Thoracic aorta (tissue), 2 donors: ENCODE results near the gene SLC24A3. TPM values are rescaled to one million over a fixed set of nuclear protein-coding genes. Genes with fewer than 3 reads are reported as not detected.

ENCODE experiments used
- ATAC-seq: fragments of 150-250 bp; one replicate; pipeline ENCODE4 v1.8.0; 2017; ENCODE audit warnings: low read depth; ENCODE audit not compliant: insufficient number of reproducible peaks, low FRiP score
- DNase-seq: peaks from one replicate; pipeline ENCODE4 v3.0.0-alpha.2; 2020; ENCODE audit warnings: low spot score
- H3K27ac ChIP-seq, 2 donors: fragments of 200-600 bp; sonication (generic); 1 replicate in 1 of 2; 2 replicates in 1 of 2; pipeline ENCODE4 v1.5.1; 2016; ENCODE audit warnings: mild to moderate bottlenecking in 2 of 2, moderate library complexity in 2 of 2
- H3K27me3 ChIP-seq: fragments of 200-600 bp; sonication (generic); replicated peaks from 2 replicates; pipeline ENCODE4 v1.6.0; 2016; ENCODE audit warnings: mild to moderate bottlenecking; ENCODE audit not compliant: insufficient read depth
- H3K36me3 ChIP-seq: fragments of 200-600 bp; sonication (generic); one replicate; pipeline ENCODE4 v1.5.1; 2016
- H3K4me1 ChIP-seq, 2 donors: fragments of 200-600 bp; sonication (generic); 1 replicate in 1 of 2; 2 replicates in 1 of 2; pipeline versions ENCODE4 v1.5.1 to v1.6.0; 2016; ENCODE audit warnings: low read depth in 2 of 2, mild to moderate bottlenecking in 1 of 2; ENCODE audit not compliant: control insufficient read depth in 1 of 2
- H3K4me3 ChIP-seq: fragments of 200-600 bp; sonication (generic); 2 replicates; pipeline ENCODE4 v1.5.1; 2016; ENCODE audit warnings: mild to moderate bottlenecking
- H3K9me3 ChIP-seq: fragments of 200-600 bp; sonication (generic); 2 replicates; pipeline ENCODE4 v1.5.1; 2016
- total RNA-seq, 2 donors: library from RNA; depleted of rRNA; stranded (reverse); fragments of >200 nt; gene quantifications; one replicate each; pipeline versions ENCODE4 v1.1.0 to v1.2.3, GENCODE V29; 2016
- TF ChIP-seq, protein P1 (sequence below): fragments of 200-600 bp; sonication (generic); IDR thresholded peaks from one replicate; pipeline ENCODE4 v1.5.1; 2019; ENCODE audit warnings: antibody characterized with exemption

SLC24A3 gene
- total RNA-seq, 2 donors from 2014 or later, result 8.3 to 31.4 TPM

DNA sequence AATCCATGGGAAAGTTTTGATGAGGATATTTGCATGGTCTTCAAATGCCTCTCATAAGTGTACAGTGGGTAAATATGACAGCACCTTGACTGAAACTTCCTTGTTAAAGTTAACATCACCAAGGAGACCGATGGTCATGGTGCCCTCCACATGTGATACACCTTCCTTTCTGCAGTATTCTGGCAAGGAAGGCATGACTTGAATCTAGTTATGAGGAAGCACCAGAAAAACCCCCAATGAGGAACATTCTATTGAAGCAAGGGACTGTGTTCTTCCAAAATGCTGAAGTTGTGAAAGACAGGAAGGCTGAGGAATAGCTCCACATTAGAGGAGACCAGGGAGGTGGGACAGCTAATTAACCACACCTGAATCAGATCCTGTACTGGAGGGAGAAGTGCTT lies 118.3 kb downstream of the SLC24A3 start:
- no peaks in the 10 kb centered on the region for H3K36me3 ChIP-seq
- TF ChIP-seq, protein P1, sequence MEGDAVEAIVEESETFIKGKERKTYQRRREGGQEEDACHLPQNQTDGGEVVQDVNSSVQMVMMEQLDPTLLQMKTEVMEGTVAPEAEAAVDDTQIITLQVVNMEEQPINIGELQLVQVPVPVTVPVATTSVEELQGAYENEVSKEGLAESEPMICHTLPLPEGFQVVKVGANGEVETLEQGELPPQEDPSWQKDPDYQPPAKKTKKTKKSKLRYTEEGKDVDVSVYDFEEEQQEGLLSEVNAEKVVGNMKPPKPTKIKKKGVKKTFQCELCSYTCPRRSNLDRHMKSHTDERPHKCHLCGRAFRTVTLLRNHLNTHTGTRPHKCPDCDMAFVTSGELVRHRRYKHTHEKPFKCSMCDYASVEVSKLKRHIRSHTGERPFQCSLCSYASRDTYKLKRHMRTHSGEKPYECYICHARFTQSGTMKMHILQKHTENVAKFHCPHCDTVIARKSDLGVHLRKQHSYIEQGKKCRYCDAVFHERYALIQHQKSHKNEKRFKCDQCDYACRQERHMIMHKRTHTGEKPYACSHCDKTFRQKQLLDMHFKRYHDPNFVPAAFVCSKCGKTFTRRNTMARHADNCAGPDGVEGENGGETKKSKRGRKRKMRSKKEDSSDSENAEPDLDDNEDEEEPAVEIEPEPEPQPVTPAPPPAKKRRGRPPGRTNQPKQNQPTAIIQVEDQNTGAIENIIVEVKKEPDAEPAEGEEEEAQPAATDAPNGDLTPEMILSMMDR, result no peak
- no peak overlapping the region for H3K27ac ChIP-seq

DNA sequence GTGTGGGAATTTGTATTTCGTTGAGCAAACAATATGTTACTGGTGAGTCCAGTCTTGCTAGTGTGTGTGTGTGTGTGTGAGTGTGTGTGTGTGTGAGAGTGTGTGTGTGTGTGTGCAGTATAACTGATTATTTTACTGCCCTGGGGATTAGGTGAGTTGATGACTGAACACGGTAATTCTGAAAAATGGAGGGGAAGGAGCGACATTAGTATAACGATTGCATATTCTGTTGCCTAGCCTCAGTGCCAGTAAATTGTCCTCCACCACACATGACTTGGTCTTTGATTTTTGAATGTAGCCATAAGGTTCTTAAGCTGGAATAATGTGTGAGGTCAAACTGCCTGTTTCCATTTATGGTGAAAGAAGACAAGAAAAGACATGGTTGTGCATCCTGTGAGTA lies 121.1 kb downstream of the SLC24A3 start:
- H3K4me3 ChIP-seq, result no peak overlapping the region
- no peaks in the 10 kb centered on the region for H3K36me3 ChIP-seq
- peaks cover 12 to 13% of the 10 kb centered on the region in 2 donors for H3K4me1 ChIP-seq
- DNase-seq (no peak), ATAC-seq (no peak)
- H3K9me3 ChIP-seq, result no peaks in the 10 kb centered on the region
- H3K27ac ChIP-seq, result no peak overlapping the region
- TF ChIP-seq, protein P1, result no peak
- no peaks in the 10 kb centered on the region for H3K27me3 ChIP-seq

More for the DNA sequence above, 118.3 kb downstream of the SLC24A3 start:
- Histone ChIP-seq H3K4me1 (peaks cover 12 to 13% of the 10 kb centered on the region in 2 donors), H3K9me3 (no peaks in the 10 kb centered on the region), H3K27me3 (no peaks in the 10 kb centered on the region), H3K4me3 (no peak overlapping the region)
- DNase-seq, result no peak
- ATAC-seq, result no peak

DNA sequence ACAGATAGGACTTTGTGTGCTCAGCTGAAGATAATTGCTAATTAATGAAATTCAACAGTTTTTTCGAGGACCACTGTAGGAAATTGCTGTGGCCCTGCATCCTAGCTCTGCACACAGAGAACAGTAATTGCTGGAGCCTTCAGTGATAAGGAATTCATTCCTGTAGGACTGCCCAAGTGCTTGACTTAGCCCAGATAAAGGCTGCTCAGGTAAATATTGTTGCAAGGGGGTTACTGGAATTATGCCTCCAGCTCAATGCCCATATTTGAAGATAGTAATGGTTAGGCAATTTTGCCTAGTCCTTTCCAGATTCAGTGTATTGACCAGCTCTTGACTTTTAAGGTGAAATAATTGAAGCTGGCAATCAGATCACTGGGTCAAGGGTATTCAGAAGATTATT lies 122.9 kb downstream of the SLC24A3 start:
- TF ChIP-seq, protein P1, result no peak
- Histone ChIP-seq H3K9me3 (no peaks in the 10 kb centered on the region), H3K27ac (no peak overlapping the region), H3K4me3 (no peak overlapping the region), H3K36me3 (no peaks in the 10 kb centered on the region), H3K27me3 (no peaks in the 10 kb centered on the region), H3K4me1 (peaks cover 12 to 13% of the 10 kb centered on the region in 2 donors)
- DNase-seq (no peak), ATAC-seq (no peak)

DNA sequence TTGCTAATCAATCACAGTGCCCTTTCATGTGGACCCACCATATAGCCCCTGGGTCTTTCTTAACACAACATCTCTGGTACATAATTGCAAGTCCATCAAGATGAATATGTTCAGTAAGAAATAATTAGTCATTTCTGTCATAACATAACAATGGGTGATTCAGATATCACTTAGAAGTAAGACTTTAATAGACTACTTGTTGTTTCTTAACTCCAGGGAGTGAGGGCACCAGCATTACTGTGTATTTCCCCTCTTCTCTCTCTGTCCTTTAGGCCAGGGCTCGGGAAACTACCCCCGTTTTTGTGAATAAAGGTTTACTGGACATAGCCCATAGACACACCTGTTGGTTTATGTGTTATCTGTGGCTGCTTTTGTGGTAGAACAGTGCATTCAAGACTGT lies 123.5 kb downstream of the SLC24A3 start:
- no peaks in the 10 kb centered on the region for H3K9me3 ChIP-seq
- no peak overlapping the region for H3K27ac ChIP-seq
- TF ChIP-seq, protein P1, result no peak
- no peak for ATAC-seq
- H3K27me3 ChIP-seq, result no peaks in the 10 kb centered on the region
- peaks cover 13 to 16% of the 10 kb centered on the region in 2 donors for H3K4me1 ChIP-seq
- no peaks in the 10 kb centered on the region for H3K36me3 ChIP-seq
- DNase-seq, result no peak
- no peak overlapping the region for H3K4me3 ChIP-seq

DNA sequence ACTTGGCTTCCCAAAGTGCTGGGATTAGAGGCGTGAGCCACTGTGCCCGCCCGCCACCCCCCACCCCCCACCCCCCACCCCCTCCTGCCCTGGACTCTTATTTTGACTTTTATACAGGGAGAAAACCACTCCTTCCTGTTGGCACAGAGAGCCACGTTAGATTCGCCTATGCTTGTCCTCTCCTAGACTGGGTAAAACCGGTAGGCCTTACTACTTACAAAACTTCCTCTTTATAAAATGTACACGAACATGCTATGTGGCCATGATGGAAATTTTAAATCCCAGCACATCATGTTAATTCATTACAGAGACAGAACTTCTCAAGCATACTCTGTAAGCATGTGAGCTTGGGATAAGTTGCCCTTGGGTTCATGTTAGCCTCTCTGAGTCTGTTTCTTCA lies 124.2 kb downstream of the SLC24A3 start:
- Histone ChIP-seq H3K27ac (no peak overlapping the region), H3K4me3 (no peak overlapping the region), H3K27me3 (no peaks in the 10 kb centered on the region), H3K36me3 (no peaks in the 10 kb centered on the region), H3K4me1 (peaks cover 17 to 23% of the 10 kb centered on the region in 2 donors), H3K9me3 (no peaks in the 10 kb centered on the region)
- TF ChIP-seq, protein P1, result no peak
- no peak for ATAC-seq
- no peak for DNase-seq
